A549 (cell line): ENCODE data around the gene SOX13. TPM values are rescaled to one million over a fixed set of nuclear protein-coding genes. Genes with fewer than 3 reads are reported as not detected.

Experiments
- ATAC-seq, 2 experiments: fragments of 200-7000 bp in 1 of 2; fragments of >200 bp in 1 of 2; cut with Nextera tagmentation in 1 of 2; cut with Tn5 transposase in 1 of 2; 3 replicates each; pipeline versions ENCODE4 v1.8.0 to v1.9.1; 2018 to 2020; ENCODE audit warnings: mild to moderate bottlenecking in 1 of 2, moderate library complexity in 1 of 2
- CTCF ChIA-PET: fragments of 300-600 bp; sonication (Branson Sonifier 250); formaldehyde crosslinking; extraction: SDS; loops from one replicate; lab custom pipeline; 2021; ENCODE audit warnings: antibody characterized with exemption, inconsistent platforms; lab: Yijun Ruan, JAX
- POLR2A ChIA-PET: fragments of 350-600 bp; formaldehyde crosslinking; extraction: SDS; loops from one replicate; lab custom pipeline; 2021; ENCODE audit warnings: antibody characterized with exemption, inconsistent platforms; lab: Yijun Ruan, JAX
- DNase-seq, 2 experiments: peaks; one replicate each; pipeline versions ENCODE4 v3.0.0 to v3.0.0-alpha.2; 2011 to 2016; ENCODE audit warnings: low read depth in 1 of 2, low spot score in 1 of 2
- FAIRE-seq: peaks from 2 replicates; lab custom pipeline; 2011; peaks lifted over from hg19 to GRCh38; lab: Jason Lieb, UNC
- H3K27ac ChIP-seq, 2 experiments: fragments of >200 bp; sonication (Bioruptor Twin); formaldehyde crosslinking; 3 replicates each; pipeline ENCODE4 v1.5.1; 2016 to 2017
- H3K4me1 ChIP-seq: fragments of >200 bp; sonication (Bioruptor Twin); formaldehyde crosslinking; 3 replicates; pipeline ENCODE4 v1.6.1; 2016
- H3K4me2 ChIP-seq: fragments of >200 bp; sonication (Bioruptor Twin); formaldehyde crosslinking; 3 replicates; pipeline ENCODE4 v1.6.1; 2016
- H3K4me3 ChIP-seq: fragments of >200 bp; sonication (Bioruptor Twin); formaldehyde crosslinking; 3 replicates; pipeline ENCODE4 v1.5.1; 2016
- H3K9me3 ChIP-seq: fragments of >200 bp; sonication (Bioruptor Twin); formaldehyde crosslinking; 3 replicates; pipeline ENCODE4 v1.6.1; 2016
- ATOH8 ChIP-seq: fragments of 250-450 bp; sonication (Bioruptor Pico); IDR thresholded peaks from 2 replicates; pipeline ENCODE4 v1.5.0; 2020; ENCODE audit warnings: low read depth, mild to moderate bottlenecking, moderate library complexity
- CEBPB ChIP-seq, 2 experiments: fragments of >200 bp in 1 of 2; sonication (Bioruptor Twin) in 1 of 2; formaldehyde crosslinking in 1 of 2; IDR thresholded peaks; 2 replicates each; pipeline ENCODE4 v1.6.1; 2012 to 2016
- CTCF ChIP-seq: fragments of >200 bp; sonication (Bioruptor Twin); formaldehyde crosslinking; IDR thresholded peaks from 3 replicates; pipeline ENCODE4 v1.5.1; 2016
- EHF ChIP-seq: fragments of 250-450 bp; sonication (Bioruptor Pico); IDR thresholded peaks from 2 replicates; pipeline ENCODE4 v1.5.0; 2020; ENCODE audit warnings: mild to moderate bottlenecking
- EHMT2 ChIP-seq: fragments of 200-600 bp; sonication (generic); IDR thresholded peaks from 2 replicates; pipeline ENCODE4 v1.6.1; 2016; ENCODE audit warnings: antibody characterized with exemption, low read depth, mild to moderate bottlenecking, moderate library complexity
- FOXS1 ChIP-seq: fragments of 250-450 bp; sonication (Bioruptor Pico); IDR thresholded peaks from 2 replicates; pipeline ENCODE4 v1.5.0; 2020; ENCODE audit warnings: mild to moderate bottlenecking, moderate library complexity
- GATA3 ChIP-seq: IDR thresholded peaks from 2 replicates; pipeline ENCODE4 v1.6.1; 2012; ENCODE audit warnings: borderline replicate concordance
- HDAC2 ChIP-seq: fragments of 200-600 bp; sonication (generic); IDR thresholded peaks from 2 replicates; pipeline ENCODE4 v1.6.1; 2016
- HMGXB4 ChIP-seq: fragments of 250-450 bp; sonication (Bioruptor Pico); IDR thresholded peaks from 2 replicates; pipeline ENCODE4 v1.5.0; 2021; ENCODE audit warnings: mild to moderate bottlenecking, moderate library complexity, borderline replicate concordance
- HOXA7 ChIP-seq: fragments of 250-450 bp; sonication (Bioruptor Pico); IDR thresholded peaks from 2 replicates; pipeline ENCODE4 v1.5.0; 2020; ENCODE audit warnings: mild to moderate bottlenecking, moderate library complexity
- HOXB13 ChIP-seq: fragments of 250-450 bp; sonication (Bioruptor Pico); IDR thresholded peaks from 2 replicates; pipeline ENCODE4 v1.5.0; 2020; ENCODE audit warnings: low read depth, mild to moderate bottlenecking, moderate library complexity
- MAFK ChIP-seq: fragments of 450-650 bp; IDR thresholded peaks from 2 replicates; pipeline ENCODE4 v1.6.1; 2014; ENCODE audit not compliant: partially characterized antibody
- MAX ChIP-seq: IDR thresholded peaks from 2 replicates; pipeline ENCODE4 v1.6.1; 2012
- NR3C1 ChIP-seq: fragments of >200 bp; sonication (Bioruptor Twin); formaldehyde crosslinking; IDR thresholded peaks from 3 replicates; pipeline ENCODE4 v1.6.1; 2017
- RAD21 ChIP-seq, 2 experiments: fragments of >200 bp in 1 of 2; sonication (Bioruptor Twin) in 1 of 2; formaldehyde crosslinking in 1 of 2; IDR thresholded peaks in 1 of 2; conservative IDR thresholded peaks in 1 of 2; 2 replicates in 1 of 2; 3 replicates in 1 of 2; pipeline ENCODE4 v1.6.1; 2012 to 2018; ENCODE audit warnings: inconsistent platforms in 1 of 2
- RARB ChIP-seq: fragments of 250-450 bp; sonication (Bioruptor Pico); IDR thresholded peaks from 2 replicates; pipeline ENCODE4 v1.8.0; 2021; ENCODE audit warnings: mild to moderate bottlenecking, moderate library complexity
- SMC3 ChIP-seq: fragments of >200 bp; sonication (Bioruptor Twin); formaldehyde crosslinking; IDR thresholded peaks from 3 replicates; pipeline ENCODE4 v1.6.1; 2018; ENCODE audit warnings: inconsistent platforms
- WGBS: methylation state at CpG from one replicate; pipeline ENCODE4 v1.1.6; 2017; ENCODE audit errors: missing lambda C conversion rate; 5-methylcytosine and 5-hydroxymethylcytosine counted together
- polyA plus RNA-seq, 4 experiments: library from polyadenylated mRNA; depleted of rRNA in 3 of 4; stranded (reverse); fragments of >200 nt; fragmentation: RNase III in 1 of 4; extraction: RNeasy Plus Mini Kit Qiagen cat#74134 plus additional on column Dnase treatment in 1 of 4; gene quantifications; 2 replicates in 3 of 4; 3 replicates in 1 of 4; pipeline ENCODE4 v1.2.3, GENCODE V29; 2011 to 2017

SOX13 gene
- polyA plus RNA-seq, 2 of the 4 experiments (the other 2 are of a cell fraction) = 6.8 to 9.8 TPM

- no peak for ATAC-seq
- peaks cover 31% of the 10 kb centered on the region for H3K4me1 ChIP-seq
- no peak for FAIRE-seq
- TF ChIP-seq HMGXB4 (CRISPR knock-in tag) = no peak
- no peak for TF ChIP-seq EHF
- no peak for TF ChIP-seq HOXA7 (CRISPR knock-in tag)
- no peak for TF ChIP-seq RAD21 (conservative IDR thresholded peaks at IDR 0.05 in 1 of 2, IDR thresholded peaks at IDR 0.05 in 1 of 2)
- TF ChIP-seq NR3C1 = no peak
- TF ChIP-seq RARB = no peak
- no peak for TF ChIP-seq HDAC2
- TF ChIP-seq MAX = no peak
- no peak overlapping the region for H3K4me3 ChIP-seq
- H3K27ac ChIP-seq = peak overlapping the region in 1 of 2 experiments; percentile 57; a peak in 3 of 6 replicates
- ChIA-PET POLR2A (interaction anchor here (1.1 to 3.9 kb wide), 2 partner anchors 54 to 255 kb away, joined by 4 to 40 read pairs; partner anchors contain the start of gene SOX13), CTCF (interaction anchor here (0.5 to 32.2 kb wide), 12 partner anchors 8 to 319 kb away, joined by 3 to 757 read pairs (median 8); partner anchors contain the start of genes SNRPE and SOX13)
- no peak overlapping the region for H3K4me2 ChIP-seq
- no peaks in the 10 kb centered on the region for H3K9me3 ChIP-seq
- 39% methylated on average over 7 of the region's 7 CpGs for WGBS
- no peak for DNase-seq
Observed at GRCh38 chr1:204126956-204127355, 54.0 kb downstream of the SOX13 start.

- peak overlapping the region in 1 of 2 experiments; percentile 57; a peak in 3 of 6 replicates for H3K27ac ChIP-seq
- peak; percentile 51 to 67 for ATAC-seq
- 2% methylated on average over 5 of the region's 5 CpGs for WGBS
- CTCF ChIA-PET = interaction anchor here (0.6 to 32.2 kb wide), 37 partner anchors 9 to 533 kb away, joined by 3 to 757 read pairs (median 6); partner anchors contain the start of genes ETNK2, SNRPE and SOX13
- H3K9me3 ChIP-seq = no peaks in the 10 kb centered on the region
- H3K4me1 ChIP-seq = peaks cover 31% of the 10 kb centered on the region
- H3K4me2 ChIP-seq = peak overlapping the region; percentile 33; the same call in 1 of the 3 replicates
- FAIRE-seq = no peak
- DNase-seq = peak; percentile 81 to 85
- POLR2A ChIA-PET = interaction anchor here (1.1 to 3.9 kb wide), 3 partner anchors 55 to 264 kb away, joined by 3 to 40 read pairs (median 4); partner anchors contain the start of gene SOX13
- H3K4me3 ChIP-seq = no peak overlapping the region
- TF ChIP-seq CTCF (peak; percentile 94), ATOH8 (no peak), GATA3 (0 out of 2 replicates have a peak, but pooled peaks have one; percentile 30), EHMT2 (no peak), HOXA7 (CRISPR knock-in tag) (no peak), RAD21 (conservative IDR thresholded peaks at IDR 0.05 in 1 of 2, IDR thresholded peaks at IDR 0.05 in 1 of 2) (peak; percentile 94 to 97), HOXB13 (CRISPR knock-in tag) (no peak), CEBPB (IDR thresholded peaks at IDR 0.05) (peak in 1 of 2 experiments; percentile 37; a peak in 1 of 4 replicates), SMC3 (peak; percentile 97)
Observed at GRCh38 chr1:204127597-204128242, 54.8 kb downstream of the SOX13 start.

GRCh38 chr1:204128464-204128963, 55.6 kb downstream of the SOX13 start:
- no peak for TF ChIP-seq FOXS1
- TF ChIP-seq MAFK = peak; percentile 77
- Histone ChIP-seq H3K4me1 (peaks cover 31% of the 10 kb centered on the region), H3K27ac (peak overlapping the region in 1 of 2 experiments; percentile 78; a peak in 3 of 6 replicates), H3K4me3 (no peak overlapping the region), H3K4me2 (peak overlapping the region; percentile 75), H3K9me3 (no peaks in the 10 kb centered on the region)
- DNase-seq (no peak), ATAC-seq (peak; percentile 14 to 15; a peak in 4 of 6 replicates), FAIRE-seq (no peak)
- WGBS = 69% methylated on average over 4 of the region's 4 CpGs
- POLR2A ChIA-PET = interaction anchor here (1.0 to 3.9 kb wide), 4 partner anchors 256 to 266 kb away, joined by 3 to 40 read pairs (median 6); partner anchors contain the start of gene SNRPE
- CTCF ChIA-PET = interaction anchor here (0.6 to 32.2 kb wide), 64 partner anchors 10 to 474 kb away, joined by 3 to 757 read pairs (median 4); partner anchors contain the start of genes ETNK2, SNRPE and SOX13
